SK-N-SH (cell line): ENCODE measurements around the gene MAP7.

ENCODE experiments used
- ELF1 ChIP-seq: IDR thresholded peaks from 2 replicates; pipeline ENCODE4 v1.4.0; 2012
- EP300 ChIP-seq, 2 experiments: IDR thresholded peaks; 2 replicates each; pipeline versions ENCODE4 v1.4.0 to v1.6.1; 2012; ENCODE audit warnings: borderline replicate concordance in 1 of 2, low read depth in 1 of 2, low read length in 1 of 2
- RAD21 ChIP-seq: IDR thresholded peaks from 2 replicates; pipeline ENCODE4 v1.6.1; 2012; ENCODE audit warnings: mild to moderate bottlenecking, low read length
- YY1 ChIP-seq: IDR thresholded peaks from 2 replicates; pipeline ENCODE4 v1.4.0; 2012; ENCODE audit warnings: low read depth, mild to moderate bottlenecking

- TF ChIP-seq YY1 (no peak), EP300 (IDR thresholded peaks at IDR 0.05; ENCODE audit: borderline replicate concordance in 1 of 2, low read depth in 1 of 2, low read length in 1 of 2) (no peak), ELF1 (no peak), RAD21 (no peak)
Observed at GRCh38 chr6:136420853-136421252, 129.4 kb downstream of the MAP7 start.
